Vagina (tissue), 2 donors: ENCODE results near the gene SRRM4.

Experiments
- POLR2A ChIP-seq, 2 donors: fragments of 450-650 bp; IDR thresholded peaks; one replicate each; pipeline ENCODE4 v1.6.1; 2017; ENCODE audit warnings: antibody characterized with exemption in 2 of 2, mild to moderate bottlenecking in 2 of 2, moderate library complexity in 2 of 2
- POLR2AphosphoS5 ChIP-seq, 2 donors: sonication (generic); formaldehyde crosslinking; IDR thresholded peaks; one replicate each; pipeline ENCODE4 v1.9.0; 2017; ENCODE audit warnings: antibody characterized with exemption in 2 of 2, mild to moderate bottlenecking in 2 of 2, low read depth in 1 of 2; ENCODE audit not compliant: insufficient read depth in 1 of 2
- TF ChIP-seq, protein P1 (sequence below), 3 experiments: fragments of 450-650 bp in 2 of 3; fragments of 200-600 bp in 1 of 3; sonication (generic) in 1 of 3; IDR thresholded peaks; one replicate each; pipeline ENCODE4 v1.5.1; 2017 to 2019; ENCODE audit warnings: antibody characterized with exemption in 3 of 3, mild to moderate bottlenecking in 2 of 3, moderate library complexity in 2 of 3

GRCh38 chr12:119208626-119209061 lies 227.3 kb downstream of the SRRM4 start:
- TF ChIP-seq POLR2A (IDR thresholded peaks at IDR 0.05): no peak
- TF ChIP-seq, protein P1, sequence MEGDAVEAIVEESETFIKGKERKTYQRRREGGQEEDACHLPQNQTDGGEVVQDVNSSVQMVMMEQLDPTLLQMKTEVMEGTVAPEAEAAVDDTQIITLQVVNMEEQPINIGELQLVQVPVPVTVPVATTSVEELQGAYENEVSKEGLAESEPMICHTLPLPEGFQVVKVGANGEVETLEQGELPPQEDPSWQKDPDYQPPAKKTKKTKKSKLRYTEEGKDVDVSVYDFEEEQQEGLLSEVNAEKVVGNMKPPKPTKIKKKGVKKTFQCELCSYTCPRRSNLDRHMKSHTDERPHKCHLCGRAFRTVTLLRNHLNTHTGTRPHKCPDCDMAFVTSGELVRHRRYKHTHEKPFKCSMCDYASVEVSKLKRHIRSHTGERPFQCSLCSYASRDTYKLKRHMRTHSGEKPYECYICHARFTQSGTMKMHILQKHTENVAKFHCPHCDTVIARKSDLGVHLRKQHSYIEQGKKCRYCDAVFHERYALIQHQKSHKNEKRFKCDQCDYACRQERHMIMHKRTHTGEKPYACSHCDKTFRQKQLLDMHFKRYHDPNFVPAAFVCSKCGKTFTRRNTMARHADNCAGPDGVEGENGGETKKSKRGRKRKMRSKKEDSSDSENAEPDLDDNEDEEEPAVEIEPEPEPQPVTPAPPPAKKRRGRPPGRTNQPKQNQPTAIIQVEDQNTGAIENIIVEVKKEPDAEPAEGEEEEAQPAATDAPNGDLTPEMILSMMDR (IDR thresholded peaks at IDR 0.05): no peak
- peak; percentile 69 to 78 for TF ChIP-seq POLR2AphosphoS5 (IDR thresholded peaks at IDR 0.05; ENCODE audit: insufficient read depth in 1 of 2, low read depth in 1 of 2)
